ENCODE results near the gene OTOGL.

DNA sequence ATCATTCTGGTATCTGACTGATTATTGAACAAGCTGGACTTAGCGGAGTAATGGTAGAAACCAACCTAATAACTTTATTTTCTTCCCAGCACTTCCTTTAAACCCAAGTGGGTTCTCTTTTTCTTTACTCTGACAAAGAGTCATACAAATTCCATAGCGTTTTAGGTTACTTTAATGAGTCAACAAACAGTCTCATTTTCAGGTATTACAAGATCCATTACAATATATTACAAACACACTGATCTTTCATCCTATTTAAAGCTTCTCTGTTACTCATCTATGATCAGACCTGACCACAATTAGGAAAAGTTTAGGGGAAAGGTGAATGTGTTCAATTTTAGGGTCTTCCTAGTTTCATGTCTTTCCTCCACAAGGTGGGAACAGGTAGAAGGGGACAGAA, 305.3 kb downstream of the OTOGL start:
- TF ChIP-seq, protein P1, sequence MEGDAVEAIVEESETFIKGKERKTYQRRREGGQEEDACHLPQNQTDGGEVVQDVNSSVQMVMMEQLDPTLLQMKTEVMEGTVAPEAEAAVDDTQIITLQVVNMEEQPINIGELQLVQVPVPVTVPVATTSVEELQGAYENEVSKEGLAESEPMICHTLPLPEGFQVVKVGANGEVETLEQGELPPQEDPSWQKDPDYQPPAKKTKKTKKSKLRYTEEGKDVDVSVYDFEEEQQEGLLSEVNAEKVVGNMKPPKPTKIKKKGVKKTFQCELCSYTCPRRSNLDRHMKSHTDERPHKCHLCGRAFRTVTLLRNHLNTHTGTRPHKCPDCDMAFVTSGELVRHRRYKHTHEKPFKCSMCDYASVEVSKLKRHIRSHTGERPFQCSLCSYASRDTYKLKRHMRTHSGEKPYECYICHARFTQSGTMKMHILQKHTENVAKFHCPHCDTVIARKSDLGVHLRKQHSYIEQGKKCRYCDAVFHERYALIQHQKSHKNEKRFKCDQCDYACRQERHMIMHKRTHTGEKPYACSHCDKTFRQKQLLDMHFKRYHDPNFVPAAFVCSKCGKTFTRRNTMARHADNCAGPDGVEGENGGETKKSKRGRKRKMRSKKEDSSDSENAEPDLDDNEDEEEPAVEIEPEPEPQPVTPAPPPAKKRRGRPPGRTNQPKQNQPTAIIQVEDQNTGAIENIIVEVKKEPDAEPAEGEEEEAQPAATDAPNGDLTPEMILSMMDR (conservative IDR thresholded peaks at IDR 0.05): no peak
- TF ChIP-seq EZH2 (IDR thresholded peaks at IDR 0.05; ENCODE audit: low read depth): no peak
